HG02623 (cell line): Measurements from ENCODE around the gene ITPR2.
"Not testable (repeated sequence)": the region's sequence is repeated elsewhere in the genome, so short reads cannot be mapped to it uniquely, and the experiment has no call there.

Experiments used
- ATAC-seq: cut with Tn5 transposase; IDR thresholded peaks from one replicate; pipeline ENCODE4 v1.9.1; 2021; ENCODE audit warnings: moderate library complexity; ENCODE audit not compliant: unreplicated experiment

ITPR2 gene

GRCh38 chr12:26331136-26331535, 501.9 kb downstream of the ITPR2 start:
- no peak for ATAC-seq

- peak; percentile 46 for ATAC-seq
These were observed 504.9 kb downstream of the ITPR2 start for GRCh38 chr12:26327975-26328644.

GRCh38 chr12:26323673-26324072, 509.3 kb downstream of the ITPR2 start:
- no peak for ATAC-seq

- no peak for ATAC-seq
These were observed 513.5 kb downstream of the ITPR2 start for GRCh38 chr12:26319511-26319910.

GRCh38 chr12:26318661-26319068, 514.3 kb downstream of the ITPR2 start:
- peak; percentile 86 for ATAC-seq

GRCh38 chr12:26317942-26318575, 514.9 kb downstream of the ITPR2 start:
- peak; percentile 31 for ATAC-seq

- not testable (repeated sequence) for ATAC-seq
These were observed 518.9 kb downstream of the ITPR2 start for GRCh38 chr12:26314103-26314502.

- not testable (repeated sequence) for ATAC-seq
These were observed 522.5 kb downstream of the ITPR2 start for GRCh38 chr12:26310489-26310888.

GRCh38 chr12:26309634-26310033, 523.4 kb downstream of the ITPR2 start:
- no peak for ATAC-seq

GRCh38 chr12:26304273-26304672, 528.7 kb downstream of the ITPR2 start:
- no peak for ATAC-seq

GRCh38 chr12:26303418-26303817, 529.6 kb downstream of the ITPR2 start:
- no peak for ATAC-seq

- ATAC-seq, result no peak
These were observed 530.2 kb downstream of the ITPR2 start for GRCh38 chr12:26302776-26303175.

GRCh38 chr12:26299751-26300150, 533.2 kb downstream of the ITPR2 start:
- ATAC-seq, result no peak

GRCh38 chr12:26298785-26299621, 534.0 kb downstream of the ITPR2 start:
- ATAC-seq, result peak; percentile 98

- no peak for ATAC-seq
These were observed 535.5 kb downstream of the ITPR2 start for GRCh38 chr12:26297396-26298070.

GRCh38 chr12:26295001-26295400, 538.0 kb downstream of the ITPR2 start:
- ATAC-seq, result no peak

GRCh38 chr12:26293612-26294011, 539.4 kb downstream of the ITPR2 start:
- no peak for ATAC-seq

GRCh38 chr12:26292596-26292995, 540.4 kb downstream of the ITPR2 start:
- ATAC-seq, result no peak

GRCh38 chr12:26290565-26290964, 542.4 kb downstream of the ITPR2 start:
- ATAC-seq, result no peak

- no peak for ATAC-seq
These were observed 545.2 kb downstream of the ITPR2 start for GRCh38 chr12:26287671-26288381.
